GM13977 (cell line): ENCODE results near the gene MGAT5B.

ENCODE experiments used
- DNase-seq: peaks from one replicate; pipeline ENCODE4 v3.0.0; 2012; ENCODE audit warnings: low spot score
- in situ Hi-C: fragments of 300-500 bp; cut with MboI; formaldehyde crosslinking; loops from one replicate; pipeline ENCODE4 v1.12.0; 2022; ENCODE audit warnings: low sequenced_read_pairs, low pct_unique_long_range_greater_than_20kb, mixed read lengths, inconsistent platforms; ENCODE audit not compliant: unreplicated experiment
- TF ChIP-seq, protein P1 (sequence below): IDR thresholded peaks from 2 replicates; pipeline ENCODE4 v1.5.1; 2012; ENCODE audit warnings: mild to moderate bottlenecking, control low read depth; ENCODE audit not compliant: insufficient read depth; ENCODE audit errors: extremely low read depth, missing control alignments

MGAT5B gene

DNA sequence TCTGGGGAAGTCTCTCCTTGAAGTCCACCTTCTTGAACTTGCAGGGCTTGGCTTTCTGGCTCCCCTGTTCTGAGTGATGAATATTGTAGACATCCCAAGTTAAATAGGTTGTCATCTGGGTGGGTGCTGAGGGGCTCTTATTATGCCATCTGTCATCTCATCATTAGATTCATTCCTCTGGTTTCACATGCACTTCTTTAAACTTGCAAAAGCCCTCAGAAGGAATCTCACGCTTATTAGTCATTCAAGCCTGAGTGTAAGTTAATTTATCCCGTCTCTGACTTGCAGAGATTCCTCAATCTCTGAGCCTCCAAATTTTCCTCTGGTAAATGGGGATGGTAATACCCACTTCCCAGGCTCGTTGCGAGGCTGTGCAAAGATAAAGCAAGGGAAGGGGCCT is 5.7 kb downstream of the MGAT5B start:
- no peak for DNase-seq
- TF ChIP-seq, protein P1, sequence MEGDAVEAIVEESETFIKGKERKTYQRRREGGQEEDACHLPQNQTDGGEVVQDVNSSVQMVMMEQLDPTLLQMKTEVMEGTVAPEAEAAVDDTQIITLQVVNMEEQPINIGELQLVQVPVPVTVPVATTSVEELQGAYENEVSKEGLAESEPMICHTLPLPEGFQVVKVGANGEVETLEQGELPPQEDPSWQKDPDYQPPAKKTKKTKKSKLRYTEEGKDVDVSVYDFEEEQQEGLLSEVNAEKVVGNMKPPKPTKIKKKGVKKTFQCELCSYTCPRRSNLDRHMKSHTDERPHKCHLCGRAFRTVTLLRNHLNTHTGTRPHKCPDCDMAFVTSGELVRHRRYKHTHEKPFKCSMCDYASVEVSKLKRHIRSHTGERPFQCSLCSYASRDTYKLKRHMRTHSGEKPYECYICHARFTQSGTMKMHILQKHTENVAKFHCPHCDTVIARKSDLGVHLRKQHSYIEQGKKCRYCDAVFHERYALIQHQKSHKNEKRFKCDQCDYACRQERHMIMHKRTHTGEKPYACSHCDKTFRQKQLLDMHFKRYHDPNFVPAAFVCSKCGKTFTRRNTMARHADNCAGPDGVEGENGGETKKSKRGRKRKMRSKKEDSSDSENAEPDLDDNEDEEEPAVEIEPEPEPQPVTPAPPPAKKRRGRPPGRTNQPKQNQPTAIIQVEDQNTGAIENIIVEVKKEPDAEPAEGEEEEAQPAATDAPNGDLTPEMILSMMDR = no peak
- in situ Hi-C loops = no loop called here

DNA sequence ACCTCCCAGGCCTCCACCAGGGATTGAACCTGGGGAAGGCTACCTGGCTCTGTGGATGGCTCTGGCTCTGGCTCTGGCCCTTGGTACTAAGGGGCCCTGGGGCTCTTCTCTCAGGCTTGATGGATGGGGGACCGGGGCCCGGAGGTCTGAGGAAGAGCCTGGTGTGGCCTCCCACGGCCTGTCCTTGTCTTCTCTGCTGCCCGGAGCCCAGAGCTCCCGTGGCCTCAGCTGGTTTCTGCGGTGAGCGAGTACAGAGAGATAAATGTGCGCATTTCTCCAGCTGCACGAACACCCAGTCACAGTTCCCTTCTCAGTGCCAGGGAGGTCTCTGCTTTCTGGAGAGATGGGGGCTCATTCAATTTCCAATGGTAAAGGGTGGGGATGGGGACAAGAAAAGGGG is 9.2 kb downstream of the MGAT5B start:
- TF ChIP-seq, protein P1 = no peak
- in situ Hi-C loops = no loop called here
- no peak for DNase-seq

DNA sequence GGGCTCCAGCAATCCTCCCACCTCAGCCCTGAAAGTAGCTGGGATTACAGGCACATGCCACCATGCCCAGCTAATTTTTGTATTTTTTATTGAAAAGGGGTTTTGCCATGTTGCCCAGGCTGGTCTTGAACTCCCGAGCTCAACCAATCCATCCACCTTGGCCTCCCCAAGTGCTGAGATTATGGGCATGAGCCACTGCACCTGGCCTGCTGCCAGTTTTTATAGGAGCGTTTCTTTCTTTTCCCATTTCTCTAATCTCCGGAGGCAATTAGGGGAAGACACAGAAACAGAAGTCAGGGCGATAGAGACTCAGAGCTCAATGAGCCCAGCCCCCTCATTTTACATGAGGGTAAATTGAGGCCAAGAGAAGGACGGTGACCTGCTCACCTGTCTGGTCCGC is 10.4 kb downstream of the MGAT5B start:
- in situ Hi-C loops = no loop called here
- TF ChIP-seq, protein P1 = no peak

DNA sequence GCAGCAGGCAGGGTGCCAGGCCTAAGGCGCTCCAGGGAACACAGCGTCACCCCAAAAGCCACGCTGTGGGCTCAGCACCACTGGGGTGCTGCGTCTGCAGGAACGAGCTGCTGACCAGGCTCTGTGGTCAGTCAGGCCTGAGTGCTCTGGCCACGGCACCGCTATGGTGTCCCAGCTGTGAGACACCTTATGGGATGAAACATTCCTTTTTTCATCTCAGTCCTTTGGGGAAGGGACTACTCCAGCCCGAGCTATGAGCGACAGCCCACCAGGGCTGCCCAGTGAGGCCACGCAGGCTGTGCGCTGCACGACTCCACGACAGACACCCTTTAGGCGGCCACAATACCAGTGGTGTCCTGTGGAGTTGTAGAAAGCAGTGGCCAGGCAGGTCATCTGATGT is 11.1 kb downstream of the MGAT5B start:
- in situ Hi-C loops = no loop called here
- DNase-seq = no peak
- TF ChIP-seq, protein P1 = no peak

More for the DNA sequence above, 10.4 kb downstream of the MGAT5B start:
- no peak for DNase-seq

DNA sequence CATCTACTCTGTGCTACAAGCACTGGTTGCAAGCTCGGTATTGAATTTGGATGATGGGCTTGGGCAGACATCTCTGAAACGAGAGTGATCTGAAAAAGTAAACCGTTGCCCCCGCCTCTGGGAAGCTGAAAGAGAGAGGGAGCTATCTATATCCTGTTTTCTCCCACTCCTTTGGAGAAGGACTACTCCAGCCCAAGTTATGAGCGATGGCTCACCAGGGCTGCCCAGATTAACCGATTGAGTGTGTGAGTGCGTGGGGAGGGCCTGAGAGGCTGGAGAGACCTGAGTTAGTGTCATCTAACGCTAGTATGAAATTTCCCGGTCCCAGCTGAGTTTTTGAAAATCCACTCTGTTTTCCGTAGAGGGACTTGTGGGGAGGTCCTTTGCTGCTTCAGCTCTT is 11.5 kb downstream of the MGAT5B start:
- TF ChIP-seq, protein P1 = no peak
- DNase-seq = no peak
- in situ Hi-C loops = no loop called here

DNA sequence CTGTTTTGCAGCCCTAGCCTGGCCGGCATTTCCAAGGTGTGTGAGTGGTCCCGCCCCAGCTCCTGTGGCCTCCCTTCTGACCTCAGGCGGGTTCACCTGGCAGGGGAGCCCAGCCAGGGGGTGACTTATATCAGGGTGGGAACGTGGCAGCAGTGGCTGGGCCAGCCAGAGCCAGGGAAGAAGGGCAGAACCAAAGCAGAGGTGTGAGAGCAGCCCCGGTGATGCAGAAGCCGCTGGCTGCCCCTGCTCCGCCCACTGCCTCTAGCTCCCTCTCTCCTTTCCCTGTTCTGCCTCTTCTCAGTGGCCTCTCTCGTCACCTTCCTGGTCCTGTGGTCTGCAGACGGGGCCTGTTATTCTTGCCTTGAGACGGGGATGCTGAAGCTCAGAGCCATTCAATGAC is 12.1 kb downstream of the MGAT5B start:
- DNase-seq = no peak
- in situ Hi-C loops = no loop called here
- TF ChIP-seq, protein P1 = no peak

DNA sequence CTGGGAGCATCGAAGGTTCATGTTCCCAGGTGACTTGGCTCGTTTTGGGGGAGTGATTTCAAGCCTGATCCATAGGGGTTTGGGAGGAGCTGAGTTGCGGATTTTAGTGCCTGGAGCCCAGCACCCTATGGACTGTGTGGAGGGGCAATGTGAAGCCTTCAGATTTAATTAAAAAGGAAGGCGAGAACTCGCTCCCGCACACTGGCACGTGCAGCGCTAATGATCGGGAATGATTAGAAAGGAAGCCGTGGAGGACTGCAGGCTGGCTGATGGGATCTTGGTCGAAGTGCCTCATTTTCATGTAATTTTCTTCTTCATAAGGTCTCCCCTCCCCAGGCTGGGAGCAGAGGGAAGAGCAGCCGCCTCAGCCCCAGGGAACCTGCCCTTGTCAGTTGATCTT is 12.8 kb downstream of the MGAT5B start:
- in situ Hi-C loops = no loop called here
- TF ChIP-seq, protein P1 = no peak
- DNase-seq = no peak
